DOHH2 (cell line): ENCODE results near the gene ROBO2.

Source experiments
- H3F3A ChIP-seq: fragments of 200-600 bp; sonication (generic), shearing (Covaris generic); 2 replicates; pipeline ENCODE4 v1.6.0; 2016; ENCODE audit warnings: antibody characterized with exemption, mild to moderate bottlenecking; ENCODE audit not compliant: control insufficient read depth, insufficient read depth
- H3K27ac ChIP-seq: fragments of 200-600 bp; sonication (generic); 2 replicates; pipeline ENCODE4 v1.5.1; 2014; ENCODE audit warnings: low read depth, mild to moderate bottlenecking, low read length, moderate library complexity
- H3K27me3 ChIP-seq: fragments of 200-600 bp; sonication (generic); 2 replicates; pipeline ENCODE4 v1.6.1; 2014; ENCODE audit warnings: mild to moderate bottlenecking, low read length, mixed read lengths; ENCODE audit not compliant: control insufficient read depth
- H3K36me3 ChIP-seq: fragments of 200-600 bp; sonication (generic); 2 replicates; pipeline ENCODE4 v1.6.1; 2014; ENCODE audit warnings: mild to moderate bottlenecking, low read length, moderate library complexity, mixed read lengths; ENCODE audit not compliant: control insufficient read depth
- H3K4me1 ChIP-seq: fragments of 200-600 bp; sonication (generic); 2 replicates; pipeline ENCODE4 v1.6.1; 2014; ENCODE audit warnings: mild to moderate bottlenecking, low read length, mixed read lengths; ENCODE audit not compliant: control insufficient read depth
- H3K4me2 ChIP-seq: fragments of 200-600 bp; sonication (generic); 2 replicates; pipeline ENCODE4 v1.6.0; 2014; ENCODE audit warnings: mild to moderate bottlenecking, low read length, moderate library complexity
- H3K4me3 ChIP-seq: fragments of 200-600 bp; sonication (generic); 2 replicates; pipeline ENCODE4 v1.5.1; 2014; ENCODE audit warnings: mild to moderate bottlenecking, low read length, mixed read lengths
- H3K79me2 ChIP-seq: fragments of 200-600 bp; sonication (generic); 2 replicates; pipeline ENCODE4 v1.6.1; 2014; ENCODE audit warnings: mild to moderate bottlenecking, low read length, mixed read lengths; ENCODE audit not compliant: control insufficient read depth
- H3K9me2 ChIP-seq: fragments of 200-600 bp; sonication (generic); replicated peaks from 2 replicates; pipeline ENCODE4 v1.6.1; 2014; ENCODE audit warnings: mild to moderate bottlenecking, low read length, mixed read lengths; ENCODE audit not compliant: control insufficient read depth
- H3K9me3 ChIP-seq: fragments of 200-600 bp; sonication (generic); 2 replicates; pipeline ENCODE4 v1.6.1; 2014; ENCODE audit warnings: antibody characterized with exemption, low read length, mixed read lengths; ENCODE audit not compliant: control insufficient read depth, insufficient read depth
- H4K20me1 ChIP-seq: fragments of 200-600 bp; sonication (generic); 2 replicates; pipeline ENCODE4 v1.6.0; 2014; ENCODE audit warnings: low read depth, mild to moderate bottlenecking, antibody characterized with exemption, low read length, moderate library complexity; ENCODE audit not compliant: control insufficient read depth, insufficient read depth
- CTCF ChIP-seq: fragments of 200-600 bp; sonication (generic); IDR thresholded peaks from one replicate; pipeline ENCODE4 v1.5.1; 2014; ENCODE audit warnings: antibody characterized with exemption, mild to moderate bottlenecking, low read depth, low read length; ENCODE audit not compliant: poor library complexity, severe bottlenecking
- EZH2phosphoT487 ChIP-seq: fragments of 200-600 bp; sonication (generic); IDR thresholded peaks from 2 replicates; pipeline ENCODE4 v1.6.1; 2017; ENCODE audit warnings: borderline replicate concordance, mild to moderate bottlenecking, antibody characterized with exemption, low read length, moderate library complexity, mixed read lengths

The ROBO2 gene

GRCh38 chr3:77660718-77661117 is 620.8 kb downstream of the ROBO2 start:
- no peak overlapping the region for H3K27ac ChIP-seq
- no peaks in the 10 kb centered on the region for H3K9me3 ChIP-seq
- no peaks in the 10 kb centered on the region for H3F3A ChIP-seq
- no peak overlapping the region for H3K4me2 ChIP-seq
- no peaks in the 10 kb centered on the region for H3K27me3 ChIP-seq
- H3K4me3 ChIP-seq = no peak overlapping the region
- H3K36me3 ChIP-seq = no peaks in the 10 kb centered on the region
- H3K9me2 ChIP-seq = no peaks in the 10 kb centered on the region
- no peaks in the 10 kb centered on the region for H3K4me1 ChIP-seq
- TF ChIP-seq EZH2phosphoT487 = no peak
- no peak for TF ChIP-seq CTCF
- H4K20me1 ChIP-seq = no peaks in the 10 kb centered on the region
- H3K79me2 ChIP-seq = no peaks in the 10 kb centered on the region

DNA sequence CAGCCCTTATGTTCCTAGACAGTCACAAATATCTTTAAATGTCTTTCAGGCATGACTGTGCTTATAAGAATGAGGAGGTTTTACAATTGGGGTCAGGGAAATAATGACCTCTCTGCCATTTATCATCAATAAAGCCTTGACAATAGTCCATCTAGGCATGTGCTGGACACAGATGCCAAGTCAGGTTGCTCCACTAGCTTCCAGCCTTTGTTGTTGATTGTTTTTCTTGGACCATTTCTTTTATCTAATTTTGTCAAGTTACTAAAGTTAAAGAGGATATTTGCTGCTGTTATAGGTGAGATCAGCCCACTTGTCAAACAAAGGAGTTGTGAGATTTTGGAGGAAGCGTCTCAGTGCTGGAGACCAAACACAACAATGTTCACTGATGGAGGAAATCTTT is 628.0 kb downstream of the ROBO2 start:
- TF ChIP-seq CTCF (no peak), EZH2phosphoT487 (no peak)
- H3F3A ChIP-seq = no peaks in the 10 kb centered on the region
- no peak overlapping the region for H3K27ac ChIP-seq
- no peak overlapping the region for H3K4me2 ChIP-seq
- H3K4me3 ChIP-seq = no peak overlapping the region
- no peaks in the 10 kb centered on the region for H3K27me3 ChIP-seq
- H4K20me1 ChIP-seq = no peaks in the 10 kb centered on the region
- no peaks in the 10 kb centered on the region for H3K36me3 ChIP-seq
- no peaks in the 10 kb centered on the region for H3K79me2 ChIP-seq
- H3K4me1 ChIP-seq = no peaks in the 10 kb centered on the region
- no peaks in the 10 kb centered on the region; the same call in 1 of the 2 replicates for H3K9me3 ChIP-seq
- no peaks in the 10 kb centered on the region for H3K9me2 ChIP-seq

DNA sequence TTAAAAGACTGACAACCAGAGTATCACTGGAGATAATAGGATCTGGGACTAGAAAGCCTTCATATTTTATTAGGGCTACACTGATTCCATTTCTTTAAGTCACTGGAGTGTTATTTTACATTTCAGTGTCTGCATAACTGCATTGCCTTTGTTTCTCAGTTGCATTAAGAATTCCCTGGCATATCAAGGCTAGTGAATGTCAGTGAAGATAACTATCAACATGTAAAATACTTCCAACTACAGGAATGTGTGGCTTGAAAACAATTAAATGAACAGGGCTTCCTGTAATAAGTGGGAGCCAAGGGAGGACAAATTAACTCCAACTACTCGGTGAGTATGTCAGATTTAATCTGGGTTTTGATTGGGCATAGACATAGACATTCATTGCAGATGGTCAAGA is 628.5 kb downstream of the ROBO2 start:
- Histone ChIP-seq H3K79me2 (no peaks in the 10 kb centered on the region), H3F3A (no peaks in the 10 kb centered on the region), H3K4me3 (no peak overlapping the region), H3K4me2 (no peak overlapping the region), H3K9me2 (no peaks in the 10 kb centered on the region), H3K27ac (no peak overlapping the region), H3K4me1 (no peaks in the 10 kb centered on the region), H3K9me3 (no peaks in the 10 kb centered on the region; the same call in 1 of the 2 replicates), H4K20me1 (no peaks in the 10 kb centered on the region), H3K36me3 (no peaks in the 10 kb centered on the region), H3K27me3 (no peaks in the 10 kb centered on the region)
- TF ChIP-seq EZH2phosphoT487 (no peak), CTCF (no peak)

DNA sequence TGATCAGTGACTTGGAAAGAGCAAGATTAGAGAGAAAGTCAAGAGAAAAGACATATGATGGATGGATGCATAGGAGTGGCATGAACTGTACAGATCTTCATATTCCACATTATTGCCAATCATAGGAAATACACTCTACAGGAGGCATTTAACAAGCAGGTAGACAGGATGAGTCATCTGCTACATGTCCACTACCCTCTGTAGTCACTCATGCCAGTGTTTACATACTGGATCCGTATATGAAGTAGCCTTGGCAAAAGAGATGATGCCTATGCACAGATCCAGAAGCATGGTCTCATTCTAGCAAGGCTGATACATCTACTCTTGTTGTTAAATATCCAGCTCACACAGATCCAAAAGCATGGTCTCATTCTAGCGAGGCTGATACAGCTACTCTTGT is 632.1 kb downstream of the ROBO2 start:
- H3F3A ChIP-seq = no peaks in the 10 kb centered on the region
- H3K4me2 ChIP-seq = no peak overlapping the region
- no peaks in the 10 kb centered on the region for H3K79me2 ChIP-seq
- H3K27ac ChIP-seq = no peak overlapping the region
- no peaks in the 10 kb centered on the region for H4K20me1 ChIP-seq
- H3K27me3 ChIP-seq = no peaks in the 10 kb centered on the region
- TF ChIP-seq CTCF = no peak
- no peak for TF ChIP-seq EZH2phosphoT487
- H3K4me3 ChIP-seq = no peak overlapping the region
- no peaks in the 10 kb centered on the region for H3K9me2 ChIP-seq
- H3K9me3 ChIP-seq = no peaks in the 10 kb centered on the region; the same call in 1 of the 2 replicates
- H3K4me1 ChIP-seq = no peaks in the 10 kb centered on the region
- H3K36me3 ChIP-seq = no peaks in the 10 kb centered on the region
